ENCODE data around the gene BPI. TPM values are rescaled to one million over a fixed set of nuclear protein-coding genes. Genes with fewer than 3 reads are reported as not detected.

The BPI gene
- total RNA-seq, 2 experiments from 2014 or later: not detected

DNA sequence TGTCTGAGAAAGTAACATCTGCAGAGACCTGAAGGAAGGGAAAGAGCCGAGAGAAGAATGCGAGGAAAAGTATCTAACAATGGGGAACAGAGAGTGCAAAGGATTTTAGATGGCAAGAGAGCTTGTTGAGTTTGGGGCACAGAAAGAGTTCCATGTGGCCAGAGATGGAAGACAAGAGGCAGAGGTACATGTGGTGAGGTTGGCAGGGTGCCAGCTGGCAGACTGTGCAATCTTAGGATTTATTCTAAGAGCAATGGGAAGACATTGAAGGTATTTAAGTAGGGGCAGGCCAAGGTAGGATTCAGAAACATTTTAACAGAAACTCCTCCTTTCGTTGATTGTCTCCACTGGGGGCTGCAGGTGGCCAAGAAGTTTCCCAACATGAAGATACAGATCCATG lies 21.9 kb downstream of the BPI start:
- CTCF ChIA-PET (ENCODE audit: unreplicated experiment): no interaction called here
- BruUV-seq (replicated peaks): no TSS peak
- POLR2A ChIA-PET: interaction anchor here (1.0 kb wide), 1 partner anchor 27 kb away, joined by 3 read pairs; no protein-coding TSS in a partner anchor
- H3K9me2 ChIP-seq (ENCODE audit: insufficient read depth, low read length): no peaks in the 10 kb centered on the region
- H3K4me2 ChIP-seq (ENCODE audit: low read length): no peak overlapping the region
- no peak overlapping the region for H3K4me3 ChIP-seq (ENCODE audit: low read depth, low read length, poor library complexity, severe bottlenecking)
- intact Hi-C loops (cut with micrococcal nuclease; ENCODE audit: unreplicated experiment): no loop called here
- H4K20me1 ChIP-seq (ENCODE audit: insufficient read depth, low read length): no peaks in the 10 kb centered on the region
- H3K27ac ChIP-seq (ENCODE audit: low read depth, low read length, poor library complexity, severe bottlenecking): no peak overlapping the region
- H2AFZ ChIP-seq (ENCODE audit: low read length): no peak overlapping the region
- TF ChIP-seq CTCF (conservative IDR thresholded peaks at IDR 0.05; ENCODE audit: low read length) (no peak), EZH2phosphoT487 (IDR thresholded peaks at IDR 0.05; ENCODE audit: borderline replicate concordance, low read depth, low read length) (no peak)
- H3K4me1 ChIP-seq (ENCODE audit: insufficient read depth, low read length, poor library complexity, severe bottlenecking): no peaks in the 10 kb centered on the region
- H3K9me3 ChIP-seq (ENCODE audit: low read length): no peaks in the 10 kb centered on the region
- no peaks in the 10 kb centered on the region for H3K79me2 ChIP-seq (ENCODE audit: insufficient read depth, low read depth, low read length)
- DNase-seq (ENCODE audit: low spot score): no peak
- H3K36me3 ChIP-seq (ENCODE audit: insufficient read depth, low read length): no peaks in the 10 kb centered on the region

- Histone ChIP-seq H3K4me3 (ENCODE audit: low read depth, low read length, poor library complexity, severe bottlenecking) (no peak overlapping the region), H3K9me3 (ENCODE audit: low read length) (no peaks in the 10 kb centered on the region), H2AFZ (ENCODE audit: low read length) (no peak overlapping the region), H3K4me1 (ENCODE audit: insufficient read depth, low read length, poor library complexity, severe bottlenecking) (no peaks in the 10 kb centered on the region), H3K9me2 (ENCODE audit: insufficient read depth, low read length) (no peaks in the 10 kb centered on the region), H4K20me1 (ENCODE audit: insufficient read depth, low read length) (no peaks in the 10 kb centered on the region), H3K4me2 (ENCODE audit: low read length) (no peak overlapping the region), H3K27ac (ENCODE audit: low read depth, low read length, poor library complexity, severe bottlenecking) (no peak overlapping the region), H3K79me2 (ENCODE audit: insufficient read depth, low read depth, low read length) (no peaks in the 10 kb centered on the region), H3K36me3 (ENCODE audit: insufficient read depth, low read length) (no peaks in the 10 kb centered on the region)
- CTCF ChIA-PET (ENCODE audit: unreplicated experiment): no interaction called here
- TF ChIP-seq CTCF (conservative IDR thresholded peaks at IDR 0.05; ENCODE audit: low read length) (no peak), EZH2phosphoT487 (IDR thresholded peaks at IDR 0.05; ENCODE audit: borderline replicate concordance, low read depth, low read length) (no peak)
- intact Hi-C loops (cut with micrococcal nuclease; ENCODE audit: unreplicated experiment): no loop called here
- no TSS peak for BruUV-seq (replicated peaks)
- no peak for DNase-seq (ENCODE audit: low spot score)
- POLR2A ChIA-PET: no interaction called here
Observed at GRCh38 chr20:38326309-38326708, 22.4 kb downstream of the BPI start.

GRCh38 chr20:38330638-38331037 lies 26.7 kb downstream of the BPI start:
- Histone ChIP-seq H3K36me3 (ENCODE audit: insufficient read depth, low read length) (no peaks in the 10 kb centered on the region), H3K9me2 (ENCODE audit: insufficient read depth, low read length) (no peaks in the 10 kb centered on the region), H3K27ac (ENCODE audit: low read depth, low read length, poor library complexity, severe bottlenecking) (no peak overlapping the region), H3K79me2 (ENCODE audit: insufficient read depth, low read depth, low read length) (no peaks in the 10 kb centered on the region), H3K9me3 (ENCODE audit: low read length) (no peaks in the 10 kb centered on the region), H3K4me3 (ENCODE audit: low read depth, low read length, poor library complexity, severe bottlenecking) (no peak overlapping the region), H2AFZ (ENCODE audit: low read length) (no peak overlapping the region), H3K4me2 (ENCODE audit: low read length) (no peak overlapping the region), H4K20me1 (ENCODE audit: insufficient read depth, low read length) (no peaks in the 10 kb centered on the region), H3K4me1 (ENCODE audit: insufficient read depth, low read length, poor library complexity, severe bottlenecking) (no peaks in the 10 kb centered on the region)
- no peak for TF ChIP-seq CTCF (conservative IDR thresholded peaks at IDR 0.05; ENCODE audit: low read length)
- no peak for TF ChIP-seq EZH2phosphoT487 (IDR thresholded peaks at IDR 0.05; ENCODE audit: borderline replicate concordance, low read depth, low read length)
- intact Hi-C loops (cut with micrococcal nuclease; ENCODE audit: unreplicated experiment): no loop called here
- ChIA-PET POLR2A (no interaction called here), CTCF (ENCODE audit: unreplicated experiment) (no interaction called here)
- no TSS peak for BruUV-seq (replicated peaks)
- no peak for DNase-seq (ENCODE audit: low spot score)

Measured in OCI-LY7 (cell line).